Measurements from ENCODE around the gene BRMS1. TPM values are rescaled to one million over a fixed set of nuclear protein-coding genes. Genes with fewer than 3 reads are reported as not detected.
A peak's percentile ranks its signal among the peaks of the same experiment; 100 is the strongest.

Gene BRMS1
- total RNA-seq, 1 donor from 2014 or later, result 23.3 TPM

GRCh38 chr11:66340596-66341501 is 4.1 kb downstream of the BRMS1 start:
- DNase-seq (ENCODE audit: low spot score), result peak; percentile 82
- peaks cover 16% of the 10 kb centered on the region for H3K36me3 Mint-ChIP-seq (ENCODE audit: low read depth)
- H3K9me3 Mint-ChIP-seq (ENCODE audit: low read depth), result no peaks in the 10 kb centered on the region
- no peak overlapping the region for H3K27ac Mint-ChIP-seq (ENCODE audit: unreplicated experiment)
- peaks cover 52% of the 10 kb centered on the region for H3K4me1 Mint-ChIP-seq (ENCODE audit: low read depth)
- H3K4me3 Mint-ChIP-seq (ENCODE audit: unreplicated experiment), result no peak overlapping the region
- no peak for TF ChIP-seq CTCF (IDR thresholded peaks at IDR 0.05)
- H3K27me3 Mint-ChIP-seq (ENCODE audit: low read depth), result no peaks in the 10 kb centered on the region

- H3K4me3 Mint-ChIP-seq (ENCODE audit: unreplicated experiment), result no peak overlapping the region
- H3K36me3 Mint-ChIP-seq (ENCODE audit: low read depth), result peaks cover 16% of the 10 kb centered on the region
- TF ChIP-seq CTCF (IDR thresholded peaks at IDR 0.05), result no peak
- no peaks in the 10 kb centered on the region for H3K27me3 Mint-ChIP-seq (ENCODE audit: low read depth)
- H3K4me1 Mint-ChIP-seq (ENCODE audit: low read depth), result peaks cover 50% of the 10 kb centered on the region
- no peak overlapping the region for H3K27ac Mint-ChIP-seq (ENCODE audit: unreplicated experiment)
- H3K9me3 Mint-ChIP-seq (ENCODE audit: low read depth), result no peaks in the 10 kb centered on the region
- DNase-seq (ENCODE audit: low spot score), result peak; percentile 81
Measured at GRCh38 chr11:66339686-66340483, 5.0 kb downstream of the BRMS1 start.

GRCh38 chr11:66339162-66339675 is 5.7 kb downstream of the BRMS1 start:
- H3K4me1 Mint-ChIP-seq (ENCODE audit: low read depth), result peaks cover 44% of the 10 kb centered on the region
- H3K27ac Mint-ChIP-seq (ENCODE audit: unreplicated experiment), result no peak overlapping the region
- DNase-seq (ENCODE audit: low spot score), result peak; percentile 59
- H3K9me3 Mint-ChIP-seq (ENCODE audit: low read depth), result no peaks in the 10 kb centered on the region
- no peak overlapping the region for H3K4me3 Mint-ChIP-seq (ENCODE audit: unreplicated experiment)
- no peak for TF ChIP-seq CTCF (IDR thresholded peaks at IDR 0.05)
- peaks cover 16% of the 10 kb centered on the region for H3K36me3 Mint-ChIP-seq (ENCODE audit: low read depth)
- H3K27me3 Mint-ChIP-seq (ENCODE audit: low read depth), result no peaks in the 10 kb centered on the region

GRCh38 chr11:66338276-66339161 is 6.4 kb downstream of the BRMS1 start:
- TF ChIP-seq CTCF (IDR thresholded peaks at IDR 0.05), result no peak
- Mint-ChIP-seq H3K27ac (ENCODE audit: unreplicated experiment) (peak overlapping the region; percentile 100), H3K36me3 (ENCODE audit: low read depth) (peaks cover 16% of the 10 kb centered on the region), H3K4me3 (ENCODE audit: unreplicated experiment) (no peak overlapping the region), H3K9me3 (ENCODE audit: low read depth) (no peaks in the 10 kb centered on the region), H3K27me3 (ENCODE audit: low read depth) (no peaks in the 10 kb centered on the region), H3K4me1 (ENCODE audit: low read depth) (peaks cover 37% of the 10 kb centered on the region)
- peak; percentile 72 for DNase-seq (ENCODE audit: low spot score)

Data from chondrocyte (in vitro differentiated cells).